ENCODE data around the gene TM2D3.

The TM2D3 gene

GRCh38 chr15:101618851-101619614, 33.1 kb downstream of the TM2D3 start:
- TF ChIP-seq ARNTL (CRISPR knock-in tag; IDR thresholded peaks at IDR 0.05; ENCODE audit: borderline replicate concordance, low read depth), result no peak
- TF ChIP-seq ZNF70 (CRISPR knock-in tag; IDR thresholded peaks at IDR 0.05), result no peak
- TF ChIP-seq CSRNP3 (CRISPR knock-in tag; IDR thresholded peaks at IDR 0.05), result no peak
- no peak for TF ChIP-seq ZFP3 (CRISPR knock-in tag; IDR thresholded peaks at IDR 0.05)
- TF ChIP-seq ZFP30 (CRISPR knock-in tag; IDR thresholded peaks at IDR 0.05), result no peak
- TF ChIP-seq BACH2 (CRISPR knock-in tag; IDR thresholded peaks at IDR 0.05; ENCODE audit: borderline replicate concordance), result no peak
- TF ChIP-seq SNAI2 (CRISPR knock-in tag; IDR thresholded peaks at IDR 0.05), result no peak
- no peak for TF ChIP-seq TSHZ2 (CRISPR knock-in tag; IDR thresholded peaks at IDR 0.05)
- TF ChIP-seq CREB5 (CRISPR knock-in tag; IDR thresholded peaks at IDR 0.05; ENCODE audit: low read depth), result no peak
- TF ChIP-seq CSDC2 (CRISPR knock-in tag; IDR thresholded peaks at IDR 0.05), result no peak
- no peak for TF ChIP-seq ESRRG (CRISPR knock-in tag; IDR thresholded peaks at IDR 0.05)
- no peak for TF ChIP-seq ZNF8 (CRISPR knock-in tag; IDR thresholded peaks at IDR 0.05)
- TF ChIP-seq ISL1 (CRISPR knock-in tag; IDR thresholded peaks at IDR 0.05), result no peak
- no peak for ATAC-seq

GRCh38 chr15:101618076-101618475, 34.1 kb downstream of the TM2D3 start:
- TF ChIP-seq ZNF8 (CRISPR knock-in tag; IDR thresholded peaks at IDR 0.05) (no peak), PATZ1 (CRISPR knock-in tag; IDR thresholded peaks at IDR 0.05; ENCODE audit: borderline replicate concordance) (no peak), OSR1 (CRISPR knock-in tag; IDR thresholded peaks at IDR 0.05) (no peak), TSHZ2 (CRISPR knock-in tag; IDR thresholded peaks at IDR 0.05) (no peak), PPARA (CRISPR knock-in tag; IDR thresholded peaks at IDR 0.05; ENCODE audit: borderline replicate concordance) (no peak), ZNF565 (CRISPR knock-in tag; conservative IDR thresholded peaks at IDR 0.05; ENCODE audit: low read depth) (no peak), TOX (CRISPR knock-in tag; IDR thresholded peaks at IDR 0.05; ENCODE audit: borderline replicate concordance) (no peak), GLIS3 (CRISPR knock-in tag; IDR thresholded peaks at IDR 0.05) (no peak), CSRNP3 (CRISPR knock-in tag; IDR thresholded peaks at IDR 0.05) (no peak), ZNF70 (CRISPR knock-in tag; IDR thresholded peaks at IDR 0.05) (no peak), BACH2 (CRISPR knock-in tag; IDR thresholded peaks at IDR 0.05; ENCODE audit: borderline replicate concordance) (no peak), ZFP30 (CRISPR knock-in tag; IDR thresholded peaks at IDR 0.05) (no peak), TCF4 (CRISPR knock-in tag; IDR thresholded peaks at IDR 0.05; ENCODE audit: borderline replicate concordance) (no peak), ZC3H10 (CRISPR knock-in tag; IDR thresholded peaks at IDR 0.05) (no peak), ZFP3 (CRISPR knock-in tag; IDR thresholded peaks at IDR 0.05) (no peak)
- ATAC-seq, result no peak
